HS-27A (cell line): ENCODE measurements around the gene OR52M1.

ENCODE experiments used
- DNase-seq: peaks from one replicate; pipeline ENCODE4 v3.0.0-alpha.2; 2012; ENCODE audit warnings: low read depth, missing footprints

Gene OR52M1

DNA sequence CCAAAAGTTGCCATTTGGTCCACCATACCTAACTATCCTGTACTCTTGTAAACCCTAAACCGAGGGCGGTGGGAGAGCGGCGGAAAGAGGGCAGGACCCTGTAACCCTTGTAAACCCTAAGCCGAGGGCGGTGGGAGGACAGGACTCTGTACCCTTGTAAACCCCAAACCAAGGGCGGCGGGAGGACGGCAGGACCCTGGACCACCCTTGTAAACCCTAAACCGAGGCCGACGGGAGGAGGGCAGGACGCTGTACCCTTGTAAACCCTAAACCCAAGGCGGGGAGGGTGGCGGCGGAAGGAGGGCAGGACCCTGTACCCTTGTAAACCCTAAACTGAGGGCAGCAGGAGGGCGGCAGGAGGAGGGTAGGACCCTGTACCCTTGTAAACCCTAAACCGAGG, 24.1 kb downstream of the OR52M1 start:
- no peak for DNase-seq

GRCh38 chr11:4576880-4577279, 31.9 kb downstream of the OR52M1 start:
- no peak for DNase-seq

DNA sequence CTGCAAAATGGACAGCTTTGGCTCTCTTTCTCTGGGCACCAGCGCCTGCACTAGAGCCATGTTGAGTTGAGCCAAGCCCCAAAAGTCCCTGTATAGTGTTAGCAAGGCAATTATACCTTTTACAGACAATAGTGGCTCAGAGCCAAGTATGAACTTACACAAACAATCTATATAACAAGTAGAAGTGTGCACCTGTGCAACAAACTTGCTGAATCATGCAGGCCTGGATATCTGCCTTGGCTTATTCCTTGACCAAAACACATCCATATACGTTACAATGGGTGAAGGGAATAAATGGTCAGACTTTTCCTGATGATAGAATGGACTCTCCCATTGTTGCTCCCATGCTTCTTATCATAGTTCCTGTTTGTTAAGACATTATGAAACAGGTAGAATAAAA, 32.8 kb downstream of the OR52M1 start:
- DNase-seq: no peak

- no peak for DNase-seq
These were observed 33.6 kb downstream of the OR52M1 start for GRCh38 chr11:4578624-4579023.

- no peak for DNase-seq
These were observed 35.1 kb downstream of the OR52M1 start for GRCh38 chr11:4580124-4580523.

GRCh38 chr11:4581443-4581842, 36.5 kb downstream of the OR52M1 start, which contains the start of gene OR52I2:
TSS of gene OR52I2 (plus strand) at chr11:4581743.
- DNase-seq: no peak

DNA sequence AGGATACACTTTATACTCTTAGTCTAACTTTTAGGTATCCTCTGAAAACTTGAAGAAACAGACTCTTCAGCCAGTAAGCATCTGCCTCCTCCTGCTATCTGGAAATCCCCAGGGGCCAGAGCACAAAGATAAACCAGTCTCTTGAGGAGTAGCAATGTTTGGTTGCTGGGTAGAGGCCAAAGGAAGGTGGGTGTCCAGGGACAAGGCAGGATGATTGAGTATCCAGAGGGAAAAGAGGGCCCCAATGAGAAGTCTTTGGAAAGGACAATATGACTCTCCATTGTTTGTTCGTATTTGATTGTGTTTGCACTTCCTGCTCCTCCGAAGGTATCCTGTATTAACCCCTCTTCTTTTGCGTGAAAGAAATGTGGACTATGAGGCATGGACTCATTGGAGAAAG, 44.0 kb downstream of the OR52M1 start:
- DNase-seq: no peak

DNA sequence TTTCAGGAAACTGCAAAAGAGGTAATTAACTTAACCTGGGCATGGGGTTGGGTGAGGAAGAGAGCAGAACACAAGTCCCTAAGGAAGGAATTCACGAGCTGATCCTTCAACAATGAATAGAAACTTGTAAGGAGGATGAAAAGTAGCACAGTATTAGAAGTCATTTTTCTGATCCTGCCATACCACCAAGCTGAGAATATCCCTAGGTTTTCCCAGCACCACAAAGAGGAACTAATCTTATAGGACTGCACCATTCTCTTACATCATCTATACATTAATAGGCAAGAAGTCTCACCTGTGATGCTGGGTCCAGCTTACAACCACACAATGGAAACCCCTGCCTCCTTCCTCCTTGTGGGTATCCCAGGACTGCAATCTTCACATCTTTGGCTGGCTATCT, 48.7 kb downstream of the OR52M1 start, which contains the start of gene OR52I1:
TSS of gene OR52I1 (plus strand) at position 301 of the 400 bp plus-strand sequence. CDS start at position 301, 0 bp downstream.
- no peak for DNase-seq
